Vagina (tissue), 2 donors: ENCODE data around the gene ARHGEF12.

Source experiments
- POLR2A ChIP-seq, 2 donors: fragments of 450-650 bp; IDR thresholded peaks; one replicate each; pipeline ENCODE4 v1.6.1; 2017; ENCODE audit warnings: antibody characterized with exemption in 2 of 2, mild to moderate bottlenecking in 2 of 2, moderate library complexity in 2 of 2
- TF ChIP-seq, protein P1 (sequence below), 3 experiments: fragments of 450-650 bp in 2 of 3; fragments of 200-600 bp in 1 of 3; sonication (generic) in 1 of 3; IDR thresholded peaks; one replicate each; pipeline ENCODE4 v1.5.1; 2017 to 2019; ENCODE audit warnings: antibody characterized with exemption in 3 of 3, mild to moderate bottlenecking in 2 of 3, moderate library complexity in 2 of 3

DNA sequence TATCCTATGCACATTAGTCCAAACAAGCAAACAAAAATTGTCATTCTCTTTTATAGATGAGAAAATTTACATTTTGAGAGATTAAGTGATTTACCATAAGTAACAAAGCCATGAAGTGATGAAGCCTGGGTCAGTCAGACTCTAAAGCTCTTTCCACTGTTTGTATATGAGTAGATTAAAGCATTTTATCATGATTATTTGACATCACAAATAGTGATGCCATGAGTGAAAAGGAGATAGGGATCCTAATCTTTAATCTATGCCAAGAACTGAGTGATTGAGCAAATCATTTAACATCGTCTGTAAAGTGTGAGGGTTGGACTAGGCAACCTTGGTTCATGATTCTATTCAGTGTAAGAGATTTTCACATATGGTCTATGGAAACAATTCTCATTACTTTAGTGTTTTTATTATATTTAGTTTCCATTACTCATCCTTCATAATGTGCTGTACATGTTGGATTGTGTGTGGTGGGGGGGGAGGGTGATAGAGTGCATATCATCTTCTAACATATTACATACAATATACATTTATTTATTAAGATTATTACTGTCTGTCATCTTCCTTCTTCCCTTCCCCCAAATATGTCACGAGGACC lies 50.7 kb downstream of the ARHGEF12 start:
- TF ChIP-seq POLR2A (IDR thresholded peaks at IDR 0.05) = no peak
- TF ChIP-seq, protein P1, sequence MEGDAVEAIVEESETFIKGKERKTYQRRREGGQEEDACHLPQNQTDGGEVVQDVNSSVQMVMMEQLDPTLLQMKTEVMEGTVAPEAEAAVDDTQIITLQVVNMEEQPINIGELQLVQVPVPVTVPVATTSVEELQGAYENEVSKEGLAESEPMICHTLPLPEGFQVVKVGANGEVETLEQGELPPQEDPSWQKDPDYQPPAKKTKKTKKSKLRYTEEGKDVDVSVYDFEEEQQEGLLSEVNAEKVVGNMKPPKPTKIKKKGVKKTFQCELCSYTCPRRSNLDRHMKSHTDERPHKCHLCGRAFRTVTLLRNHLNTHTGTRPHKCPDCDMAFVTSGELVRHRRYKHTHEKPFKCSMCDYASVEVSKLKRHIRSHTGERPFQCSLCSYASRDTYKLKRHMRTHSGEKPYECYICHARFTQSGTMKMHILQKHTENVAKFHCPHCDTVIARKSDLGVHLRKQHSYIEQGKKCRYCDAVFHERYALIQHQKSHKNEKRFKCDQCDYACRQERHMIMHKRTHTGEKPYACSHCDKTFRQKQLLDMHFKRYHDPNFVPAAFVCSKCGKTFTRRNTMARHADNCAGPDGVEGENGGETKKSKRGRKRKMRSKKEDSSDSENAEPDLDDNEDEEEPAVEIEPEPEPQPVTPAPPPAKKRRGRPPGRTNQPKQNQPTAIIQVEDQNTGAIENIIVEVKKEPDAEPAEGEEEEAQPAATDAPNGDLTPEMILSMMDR (IDR thresholded peaks at IDR 0.05) = no peak
